Measurements from ENCODE around the gene TMEM247. TPM values are rescaled to one million over a fixed set of nuclear protein-coding genes. Genes with fewer than 3 reads are reported as not detected.

The TMEM247 gene
- total RNA-seq, 1 experiment from 2014 or later = not detected

DNA sequence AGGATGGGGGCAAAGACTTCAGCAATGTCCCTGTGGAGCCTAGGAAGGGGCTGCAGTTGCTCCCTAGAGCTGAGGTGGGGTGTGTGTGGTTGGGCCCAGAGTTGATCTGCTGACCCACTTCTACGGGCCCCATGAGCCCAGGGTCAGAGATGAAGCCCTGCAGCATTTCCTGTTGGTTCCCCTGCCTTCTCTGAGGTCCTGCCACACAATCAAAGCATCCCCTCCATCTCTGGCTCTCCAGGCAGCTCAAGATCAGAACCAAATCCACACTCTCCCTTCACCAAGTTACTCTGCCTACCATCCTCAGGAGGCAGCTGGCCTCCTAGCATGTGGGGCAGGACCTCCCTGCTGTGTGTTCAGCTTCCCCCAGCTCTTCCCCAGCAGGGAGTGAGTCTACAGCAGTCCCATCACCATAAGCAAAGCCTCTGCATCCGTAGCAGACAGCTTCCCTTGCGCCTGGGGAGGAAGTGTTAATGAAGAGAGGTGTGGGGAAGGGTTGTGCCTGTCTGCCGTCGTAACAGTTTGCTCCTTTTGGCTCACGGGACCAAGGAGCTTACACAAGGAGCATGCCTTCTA lies 26.9 kb downstream of the TMEM247 start:
- TF ChIP-seq, protein P1, sequence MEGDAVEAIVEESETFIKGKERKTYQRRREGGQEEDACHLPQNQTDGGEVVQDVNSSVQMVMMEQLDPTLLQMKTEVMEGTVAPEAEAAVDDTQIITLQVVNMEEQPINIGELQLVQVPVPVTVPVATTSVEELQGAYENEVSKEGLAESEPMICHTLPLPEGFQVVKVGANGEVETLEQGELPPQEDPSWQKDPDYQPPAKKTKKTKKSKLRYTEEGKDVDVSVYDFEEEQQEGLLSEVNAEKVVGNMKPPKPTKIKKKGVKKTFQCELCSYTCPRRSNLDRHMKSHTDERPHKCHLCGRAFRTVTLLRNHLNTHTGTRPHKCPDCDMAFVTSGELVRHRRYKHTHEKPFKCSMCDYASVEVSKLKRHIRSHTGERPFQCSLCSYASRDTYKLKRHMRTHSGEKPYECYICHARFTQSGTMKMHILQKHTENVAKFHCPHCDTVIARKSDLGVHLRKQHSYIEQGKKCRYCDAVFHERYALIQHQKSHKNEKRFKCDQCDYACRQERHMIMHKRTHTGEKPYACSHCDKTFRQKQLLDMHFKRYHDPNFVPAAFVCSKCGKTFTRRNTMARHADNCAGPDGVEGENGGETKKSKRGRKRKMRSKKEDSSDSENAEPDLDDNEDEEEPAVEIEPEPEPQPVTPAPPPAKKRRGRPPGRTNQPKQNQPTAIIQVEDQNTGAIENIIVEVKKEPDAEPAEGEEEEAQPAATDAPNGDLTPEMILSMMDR (IDR thresholded peaks at IDR 0.05; ENCODE audit: unreplicated experiment) = no peak
- Mint-ChIP-seq H3K27me3 (ENCODE audit: unreplicated experiment) (peaks cover 34% of the 10 kb centered on the region), H3K27ac (ENCODE audit: unreplicated experiment) (no peak overlapping the region), H3K9me3 (ENCODE audit: low read depth, unreplicated experiment) (no peaks in the 10 kb centered on the region), H3K4me3 (ENCODE audit: low read depth, unreplicated experiment) (no peak overlapping the region), H3K4me1 (ENCODE audit: low read depth, unreplicated experiment) (no peaks in the 10 kb centered on the region), H3K36me3 (ENCODE audit: insufficient read depth, unreplicated experiment) (no peaks in the 10 kb centered on the region)
- DNase-seq = no peak
- CTCF ChIA-PET = no interaction called here
- BruUV-seq (replicated peaks) = no TSS peak
- intact Hi-C loops (cut with micrococcal nuclease; ENCODE audit: unreplicated experiment) = no loop called here

DNA sequence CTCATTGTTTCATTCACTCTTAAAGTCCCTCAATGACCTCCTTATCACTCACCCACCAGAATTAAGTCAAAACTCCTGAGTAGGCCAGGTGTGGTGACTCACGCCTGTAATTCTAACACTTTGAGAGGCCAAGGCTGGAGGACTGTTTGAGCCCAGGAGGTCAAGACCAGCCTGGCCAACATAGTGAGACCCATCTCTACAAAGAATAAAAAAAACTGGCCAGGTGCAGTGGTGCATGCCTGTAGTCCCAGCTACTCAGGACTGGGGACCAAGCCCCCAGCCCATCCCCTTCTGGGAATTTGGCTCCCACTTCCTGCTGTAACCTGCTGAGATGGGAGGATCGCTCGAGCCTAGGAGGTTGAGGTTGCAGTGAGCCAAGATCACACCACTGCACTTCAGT lies 28.9 kb downstream of the TMEM247 start:
- H3K4me1 Mint-ChIP-seq (ENCODE audit: low read depth, unreplicated experiment) = no peaks in the 10 kb centered on the region
- TF ChIP-seq, protein P1 (IDR thresholded peaks at IDR 0.05; ENCODE audit: unreplicated experiment) = no peak
- BruUV-seq (replicated peaks) = no TSS peak
- H3K27me3 Mint-ChIP-seq (ENCODE audit: unreplicated experiment) = peaks cover 24% of the 10 kb centered on the region
- H3K4me3 Mint-ChIP-seq (ENCODE audit: low read depth, unreplicated experiment) = no peak overlapping the region
- no peak overlapping the region for H3K27ac Mint-ChIP-seq (ENCODE audit: unreplicated experiment)
- intact Hi-C loops (cut with micrococcal nuclease; ENCODE audit: unreplicated experiment) = no loop called here
- no peak for DNase-seq
- no peaks in the 10 kb centered on the region for H3K36me3 Mint-ChIP-seq (ENCODE audit: insufficient read depth, unreplicated experiment)
- CTCF ChIA-PET = no interaction called here
- H3K9me3 Mint-ChIP-seq (ENCODE audit: low read depth, unreplicated experiment) = no peaks in the 10 kb centered on the region

DNA sequence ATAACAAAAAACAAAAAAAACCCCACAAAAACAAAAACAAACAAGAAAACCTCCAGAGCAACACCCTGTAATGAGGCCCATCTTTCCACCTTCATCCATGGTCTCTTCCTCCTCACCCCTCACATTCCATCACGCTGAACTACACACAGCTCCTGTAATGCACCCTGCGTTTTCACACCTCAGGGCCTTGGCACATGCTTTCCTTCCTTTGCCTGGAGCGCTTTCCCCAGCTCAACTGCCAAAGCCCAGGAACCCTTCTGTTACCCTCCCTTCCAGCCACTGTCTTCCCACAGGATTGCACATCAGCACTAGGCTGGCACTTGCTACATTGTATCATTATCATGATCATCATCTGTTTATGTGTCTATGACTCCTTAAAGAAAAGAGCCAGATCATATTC lies 29.4 kb downstream of the TMEM247 start:
- intact Hi-C loops (cut with micrococcal nuclease; ENCODE audit: unreplicated experiment) = no loop called here
- no TSS peak for BruUV-seq (replicated peaks)
- no peaks in the 10 kb centered on the region for H3K9me3 Mint-ChIP-seq (ENCODE audit: low read depth, unreplicated experiment)
- no peak for DNase-seq
- H3K4me3 Mint-ChIP-seq (ENCODE audit: low read depth, unreplicated experiment) = no peak overlapping the region
- no peaks in the 10 kb centered on the region for H3K36me3 Mint-ChIP-seq (ENCODE audit: insufficient read depth, unreplicated experiment)
- H3K4me1 Mint-ChIP-seq (ENCODE audit: low read depth, unreplicated experiment) = no peaks in the 10 kb centered on the region
- H3K27ac Mint-ChIP-seq (ENCODE audit: unreplicated experiment) = no peak overlapping the region
- CTCF ChIA-PET = no interaction called here
- TF ChIP-seq, protein P1 (IDR thresholded peaks at IDR 0.05; ENCODE audit: unreplicated experiment) = no peak
- peaks cover 19% of the 10 kb centered on the region for H3K27me3 Mint-ChIP-seq (ENCODE audit: unreplicated experiment)

DNA sequence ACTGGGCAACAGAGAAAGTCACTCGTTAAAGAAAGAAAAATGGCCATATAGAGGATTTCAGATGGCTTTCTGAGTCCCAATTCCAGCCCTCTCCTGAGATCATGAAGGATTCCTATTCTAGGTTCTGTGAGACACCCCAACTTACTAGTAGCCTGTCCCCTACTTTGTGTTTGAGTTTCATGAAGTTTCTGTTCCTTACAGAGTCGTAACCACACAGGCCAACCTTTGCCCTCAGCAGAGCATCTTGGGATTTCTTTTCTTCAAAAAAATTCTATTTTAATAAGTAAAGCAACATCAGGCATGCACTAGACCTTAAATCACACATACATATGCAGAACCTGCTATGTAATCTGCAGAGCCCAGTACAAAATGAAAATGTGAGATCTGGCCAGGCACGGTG lies 30.4 kb downstream of the TMEM247 start:
- Mint-ChIP-seq H3K9me3 (ENCODE audit: low read depth, unreplicated experiment) (peaks cover 5% of the 10 kb centered on the region), H3K4me3 (ENCODE audit: low read depth, unreplicated experiment) (no peak overlapping the region), H3K4me1 (ENCODE audit: low read depth, unreplicated experiment) (no peaks in the 10 kb centered on the region), H3K27me3 (ENCODE audit: unreplicated experiment) (peaks cover 18% of the 10 kb centered on the region), H3K36me3 (ENCODE audit: insufficient read depth, unreplicated experiment) (no peaks in the 10 kb centered on the region), H3K27ac (ENCODE audit: unreplicated experiment) (no peak overlapping the region)
- TF ChIP-seq, protein P1 (IDR thresholded peaks at IDR 0.05; ENCODE audit: unreplicated experiment) = no peak
- CTCF ChIA-PET = no interaction called here
- DNase-seq = no peak
- BruUV-seq (replicated peaks) = no TSS peak
- intact Hi-C loops (cut with micrococcal nuclease; ENCODE audit: unreplicated experiment) = no loop called here
